ENCODE data around the gene TUBA3D. TPM values are rescaled to one million over a fixed set of nuclear protein-coding genes. Genes with fewer than 3 reads are reported as not detected.
"Not testable (repeated sequence)": the region's sequence is repeated elsewhere in the genome, so short reads cannot be mapped to it uniquely, and the experiment has no call there.

The TUBA3D gene
- total RNA-seq, 1 donor from 2014 or later: not detected

DNA sequence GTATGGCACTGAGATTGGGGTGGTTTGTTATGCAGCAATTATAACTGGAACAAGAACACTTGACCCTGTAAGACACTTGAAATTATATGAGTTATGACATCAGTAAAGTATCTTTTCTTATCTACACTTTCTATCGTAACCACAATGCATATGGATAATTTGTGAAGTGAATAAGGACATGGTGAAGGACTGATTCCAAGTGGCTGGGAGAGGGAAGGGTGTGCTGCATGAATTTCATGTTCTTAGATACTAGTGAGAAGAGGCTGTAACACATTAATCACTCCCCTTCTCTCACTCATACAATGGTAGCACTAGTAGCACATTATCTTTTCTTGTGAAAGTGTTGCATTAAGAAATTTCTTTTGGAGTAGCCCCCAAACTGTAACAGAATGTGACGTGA, 21.0 kb upstream of the TUBA3D start:
- not testable (repeated sequence) for H3K4me1 Mint-ChIP-seq (ENCODE audit: low read depth, unreplicated experiment); H3K27ac Mint-ChIP-seq (ENCODE audit: unreplicated experiment); H3K9me3 ChIP-seq (ENCODE audit: insufficient read depth, low read depth, low read length); H3K4me3 Mint-ChIP-seq (ENCODE audit: unreplicated experiment); FAIRE-seq; H3K4me2 ChIP-seq (ENCODE audit: low read length); H3K36me3 ChIP-seq (ENCODE audit: insufficient read depth, low read length); H3K27me3 ChIP-seq (ENCODE audit: insufficient read depth, low read length); H3K9me3 Mint-ChIP-seq (ENCODE audit: unreplicated experiment); H2AFZ ChIP-seq (ENCODE audit: low read depth, low read length); H3K4me1 ChIP-seq (ENCODE audit: insufficient read depth, low read length); H4K20me1 ChIP-seq (ENCODE audit: insufficient read depth, low read length); H3K79me2 ChIP-seq (ENCODE audit: insufficient read depth, low read length); H3K36me3 Mint-ChIP-seq (ENCODE audit: low read depth, unreplicated experiment); H3K27ac ChIP-seq (ENCODE audit: low read depth, low read length); H3K27me3 Mint-ChIP-seq (ENCODE audit: low read depth, unreplicated experiment); H3K4me3 ChIP-seq (ENCODE audit: insufficient read depth, low read depth, low read length); H3K9ac ChIP-seq (ENCODE audit: low read length); DNase-seq (ENCODE audit: low read depth)

DNA sequence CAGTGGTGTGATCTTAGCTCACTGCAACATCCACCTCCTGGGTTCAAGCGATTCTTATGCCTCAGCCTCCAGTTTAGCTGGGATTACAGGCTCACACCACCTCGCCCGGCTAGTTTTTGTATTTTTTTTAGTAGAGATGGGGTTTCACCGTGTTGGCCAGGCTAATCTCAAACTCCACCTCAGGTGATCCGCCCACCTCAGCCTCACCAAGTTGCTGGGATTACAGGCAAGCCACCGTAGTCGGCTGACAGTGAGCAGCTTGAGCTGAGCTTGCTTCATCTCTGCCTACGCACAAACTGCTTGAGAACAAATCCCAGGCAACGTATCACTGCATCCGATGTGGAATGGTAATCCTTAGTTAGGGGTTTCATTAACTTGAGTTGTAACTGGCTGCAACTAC, 8.2 kb upstream of the TUBA3D start:
- H3K27me3 ChIP-seq (ENCODE audit: insufficient read depth, low read length); H3K27ac ChIP-seq (ENCODE audit: low read depth, low read length); H3K9me3 ChIP-seq (ENCODE audit: insufficient read depth, low read depth, low read length); H3K4me1 Mint-ChIP-seq (ENCODE audit: low read depth, unreplicated experiment); H3K4me3 ChIP-seq (ENCODE audit: insufficient read depth, low read depth, low read length); H3K36me3 Mint-ChIP-seq (ENCODE audit: low read depth, unreplicated experiment); H2AFZ ChIP-seq (ENCODE audit: low read depth, low read length); H3K4me1 ChIP-seq (ENCODE audit: insufficient read depth, low read length); H3K9me3 Mint-ChIP-seq (ENCODE audit: unreplicated experiment); H3K4me2 ChIP-seq (ENCODE audit: low read length); H3K27ac Mint-ChIP-seq (ENCODE audit: unreplicated experiment); FAIRE-seq; H3K27me3 Mint-ChIP-seq (ENCODE audit: low read depth, unreplicated experiment); H4K20me1 ChIP-seq (ENCODE audit: insufficient read depth, low read length); H3K36me3 ChIP-seq (ENCODE audit: insufficient read depth, low read length); DNase-seq (ENCODE audit: low read depth); H3K9ac ChIP-seq (ENCODE audit: low read length); H3K79me2 ChIP-seq (ENCODE audit: insufficient read depth, low read length); H3K4me3 Mint-ChIP-seq (ENCODE audit: unreplicated experiment): not testable (repeated sequence)

DNA sequence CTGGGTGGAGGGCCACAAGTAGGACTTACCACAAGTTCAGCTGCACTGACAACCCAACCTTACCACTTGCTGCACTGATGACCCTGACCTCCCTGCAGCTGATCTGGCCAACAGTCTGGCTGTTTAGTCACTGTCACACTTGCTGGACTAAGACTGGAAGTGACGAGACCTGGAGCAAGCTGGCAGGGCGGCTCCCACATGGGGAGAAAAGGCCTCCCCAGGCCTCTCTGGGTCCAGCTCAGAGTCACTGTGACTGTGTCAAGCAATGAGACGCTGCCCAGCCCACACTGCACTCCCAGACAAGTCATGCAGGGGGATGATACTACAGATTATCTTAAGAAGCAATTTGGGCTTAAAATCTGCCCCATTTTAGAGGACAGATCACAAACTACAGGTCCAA, 5.0 kb upstream of the TUBA3D start:
- not testable (repeated sequence) for H3K9me3 Mint-ChIP-seq (ENCODE audit: unreplicated experiment); H3K27me3 Mint-ChIP-seq (ENCODE audit: low read depth, unreplicated experiment); H3K9me3 ChIP-seq (ENCODE audit: insufficient read depth, low read depth, low read length); DNase-seq (ENCODE audit: low read depth); H2AFZ ChIP-seq (ENCODE audit: low read depth, low read length); H3K4me3 Mint-ChIP-seq (ENCODE audit: unreplicated experiment); H4K20me1 ChIP-seq (ENCODE audit: insufficient read depth, low read length); H3K4me2 ChIP-seq (ENCODE audit: low read length); H3K36me3 ChIP-seq (ENCODE audit: insufficient read depth, low read length); H3K4me1 ChIP-seq (ENCODE audit: insufficient read depth, low read length); H3K27ac Mint-ChIP-seq (ENCODE audit: unreplicated experiment); FAIRE-seq; H3K4me3 ChIP-seq (ENCODE audit: insufficient read depth, low read depth, low read length); H3K79me2 ChIP-seq (ENCODE audit: insufficient read depth, low read length); H3K4me1 Mint-ChIP-seq (ENCODE audit: low read depth, unreplicated experiment); H3K9ac ChIP-seq (ENCODE audit: low read length); H3K36me3 Mint-ChIP-seq (ENCODE audit: low read depth, unreplicated experiment); H3K27me3 ChIP-seq (ENCODE audit: insufficient read depth, low read length); H3K27ac ChIP-seq (ENCODE audit: low read depth, low read length)

DNA sequence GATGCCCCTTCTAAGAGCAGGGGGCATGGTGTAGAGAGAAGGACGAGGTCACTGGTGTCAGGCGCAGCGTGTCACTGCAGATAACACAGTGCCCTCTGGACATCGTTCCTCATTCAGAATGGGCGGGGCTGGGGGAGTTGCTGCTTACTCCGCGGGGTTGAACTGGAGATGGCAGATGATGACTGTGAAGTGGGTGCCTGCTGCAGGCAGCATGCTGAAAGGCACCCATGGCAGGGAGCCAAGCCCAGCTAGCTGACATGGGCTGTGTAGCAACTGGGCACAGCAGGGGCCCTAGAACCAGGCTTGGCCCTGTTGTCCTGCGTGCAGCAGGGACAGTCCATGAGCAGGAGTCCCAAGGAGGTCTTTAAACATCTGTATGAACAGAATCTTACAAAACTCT, 4.3 kb upstream of the TUBA3D start:
- H3K9me3 ChIP-seq (ENCODE audit: insufficient read depth, low read depth, low read length); H3K27ac Mint-ChIP-seq (ENCODE audit: unreplicated experiment); H3K27me3 ChIP-seq (ENCODE audit: insufficient read depth, low read length); H3K4me3 ChIP-seq (ENCODE audit: insufficient read depth, low read depth, low read length); H3K4me1 ChIP-seq (ENCODE audit: insufficient read depth, low read length); H3K36me3 Mint-ChIP-seq (ENCODE audit: low read depth, unreplicated experiment); H3K36me3 ChIP-seq (ENCODE audit: insufficient read depth, low read length); H3K4me1 Mint-ChIP-seq (ENCODE audit: low read depth, unreplicated experiment); H3K79me2 ChIP-seq (ENCODE audit: insufficient read depth, low read length); DNase-seq (ENCODE audit: low read depth); H3K27me3 Mint-ChIP-seq (ENCODE audit: low read depth, unreplicated experiment); H3K9me3 Mint-ChIP-seq (ENCODE audit: unreplicated experiment); H3K4me3 Mint-ChIP-seq (ENCODE audit: unreplicated experiment); H3K9ac ChIP-seq (ENCODE audit: low read length); H4K20me1 ChIP-seq (ENCODE audit: insufficient read depth, low read length); H3K4me2 ChIP-seq (ENCODE audit: low read length); H3K27ac ChIP-seq (ENCODE audit: low read depth, low read length); H2AFZ ChIP-seq (ENCODE audit: low read depth, low read length); FAIRE-seq: not testable (repeated sequence)

GRCh38 chr2:131473266-131473665, 2.7 kb upstream of the TUBA3D start:
- not testable (repeated sequence) for H3K27me3 Mint-ChIP-seq (ENCODE audit: low read depth, unreplicated experiment); DNase-seq (ENCODE audit: low read depth); H3K27ac ChIP-seq (ENCODE audit: low read depth, low read length); H3K4me1 Mint-ChIP-seq (ENCODE audit: low read depth, unreplicated experiment); H2AFZ ChIP-seq (ENCODE audit: low read depth, low read length); H3K27ac Mint-ChIP-seq (ENCODE audit: unreplicated experiment); H3K36me3 Mint-ChIP-seq (ENCODE audit: low read depth, unreplicated experiment); H3K4me3 ChIP-seq (ENCODE audit: insufficient read depth, low read depth, low read length); H3K36me3 ChIP-seq (ENCODE audit: insufficient read depth, low read length); H4K20me1 ChIP-seq (ENCODE audit: insufficient read depth, low read length); H3K27me3 ChIP-seq (ENCODE audit: insufficient read depth, low read length); H3K4me3 Mint-ChIP-seq (ENCODE audit: unreplicated experiment); H3K79me2 ChIP-seq (ENCODE audit: insufficient read depth, low read length); H3K4me1 ChIP-seq (ENCODE audit: insufficient read depth, low read length); FAIRE-seq; H3K9me3 ChIP-seq (ENCODE audit: insufficient read depth, low read depth, low read length); H3K9me3 Mint-ChIP-seq (ENCODE audit: unreplicated experiment); H3K9ac ChIP-seq (ENCODE audit: low read length); H3K4me2 ChIP-seq (ENCODE audit: low read length)

- H3K27me3 ChIP-seq (ENCODE audit: insufficient read depth, low read length); H3K36me3 Mint-ChIP-seq (ENCODE audit: low read depth, unreplicated experiment); H3K36me3 ChIP-seq (ENCODE audit: insufficient read depth, low read length); H3K27ac Mint-ChIP-seq (ENCODE audit: unreplicated experiment); H3K4me3 Mint-ChIP-seq (ENCODE audit: unreplicated experiment); H3K4me3 ChIP-seq (ENCODE audit: insufficient read depth, low read depth, low read length); H4K20me1 ChIP-seq (ENCODE audit: insufficient read depth, low read length); DNase-seq (ENCODE audit: low read depth); H3K27ac ChIP-seq (ENCODE audit: low read depth, low read length); H3K27me3 Mint-ChIP-seq (ENCODE audit: low read depth, unreplicated experiment); H3K4me2 ChIP-seq (ENCODE audit: low read length); H3K79me2 ChIP-seq (ENCODE audit: insufficient read depth, low read length); H3K4me1 Mint-ChIP-seq (ENCODE audit: low read depth, unreplicated experiment); H3K9me3 Mint-ChIP-seq (ENCODE audit: unreplicated experiment); H2AFZ ChIP-seq (ENCODE audit: low read depth, low read length); H3K9ac ChIP-seq (ENCODE audit: low read length); H3K9me3 ChIP-seq (ENCODE audit: insufficient read depth, low read depth, low read length); FAIRE-seq; H3K4me1 ChIP-seq (ENCODE audit: insufficient read depth, low read length): not testable (repeated sequence)
Observed at GRCh38 chr2:131476363-131476762, 444 bp downstream of the TUBA3D start.
